Lower lobe of right lung (tissue), 2 donors: ENCODE measurements around the gene RFX4. TPM values are rescaled to one million over a fixed set of nuclear protein-coding genes. Genes with fewer than 3 reads are reported as not detected.
"Not testable (repeated sequence)": the region's sequence is repeated elsewhere in the genome, so short reads cannot be mapped to it uniquely, and the experiment has no call there.

Experiments
- ATAC-seq, 2 donors: fragments of 200-7000 bp; cut with Tn5 transposase; one replicate each; pipeline ENCODE4 v1.9.1; 2020 to 2022; ENCODE audit warnings: mild to moderate bottlenecking in 2 of 2, moderate library complexity in 2 of 2
- DNase-seq: peaks from one replicate; pipeline ENCODE4 v3.0.0-alpha.2; 2020
- H3K27ac ChIP-seq: fragments of 200-600 bp; one replicate; pipeline ENCODE4 v1.8.0; 2022
- H3K27me3 ChIP-seq: fragments of 200-600 bp; one replicate; pipeline ENCODE4 v1.8.0; 2022; ENCODE audit warnings: low read depth
- H3K36me3 ChIP-seq: fragments of 200-600 bp; one replicate; pipeline ENCODE4 v1.8.0; 2022; ENCODE audit warnings: mild to moderate bottlenecking
- H3K4me1 ChIP-seq: fragments of 200-600 bp; one replicate; pipeline ENCODE4 v1.8.0; 2022
- H3K4me3 ChIP-seq: fragments of 200-600 bp; one replicate; pipeline ENCODE4 v1.8.0; 2022; ENCODE audit warnings: mild to moderate bottlenecking
- H3K9me3 ChIP-seq: fragments of 200-600 bp; one replicate; pipeline ENCODE4 v1.8.0; 2022
- intact Hi-C: fragments of 100-400 bp; cut with DNase I; formaldehyde crosslinking; loops from one replicate; pipeline ENCODE4 v1.11.0; 2022
- total RNA-seq: library from RNA; stranded (reverse); fragmentation: NEBNext Ultra II Directional; extraction: Animal tissue kit (Norgen Biotek cat#: 25700); gene quantifications from one replicate; pipeline ENCODE4 v1.2.1, GENCODE V29; 2021
- TF ChIP-seq, protein P1 (sequence below): fragments of 200-600 bp; IDR thresholded peaks from one replicate; pipeline ENCODE4 v1.8.0; 2022; ENCODE audit warnings: antibody characterized with exemption, mild to moderate bottlenecking
- donor health status: DM: no; HTN: yes; CAD: no; lungs with severe emphysema.

Gene RFX4
- total RNA-seq, 1 donor from 2014 or later, result not detected

DNA sequence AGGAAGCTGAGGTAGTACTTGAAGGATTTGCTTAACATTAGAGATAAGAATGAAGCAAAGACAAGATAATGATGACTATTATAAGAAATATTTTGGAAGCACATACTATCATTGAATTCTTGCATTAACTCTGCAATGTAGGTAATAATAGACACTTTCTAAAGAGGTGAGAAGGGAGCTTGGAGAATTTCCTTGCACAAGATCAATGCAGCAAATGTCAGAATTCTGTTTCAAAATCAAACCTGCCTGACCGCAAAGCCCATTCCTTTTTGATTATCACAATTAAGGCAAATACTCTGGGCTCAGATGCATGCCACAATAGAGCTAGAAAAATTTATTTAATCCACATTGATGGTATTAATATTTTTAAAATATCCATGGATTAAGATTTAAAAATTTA, 141.3 kb downstream of the RFX4 start:
- Histone ChIP-seq H3K9me3 (no peaks in the 10 kb centered on the region), H3K27me3 (no peaks in the 10 kb centered on the region), H3K4me1 (no peaks in the 10 kb centered on the region), H3K27ac (no peak overlapping the region), H3K36me3 (no peaks in the 10 kb centered on the region), H3K4me3 (no peak overlapping the region)
- ATAC-seq, result no peak
- intact Hi-C loops, result no loop called here
- DNase-seq, result no peak
- TF ChIP-seq, protein P1, sequence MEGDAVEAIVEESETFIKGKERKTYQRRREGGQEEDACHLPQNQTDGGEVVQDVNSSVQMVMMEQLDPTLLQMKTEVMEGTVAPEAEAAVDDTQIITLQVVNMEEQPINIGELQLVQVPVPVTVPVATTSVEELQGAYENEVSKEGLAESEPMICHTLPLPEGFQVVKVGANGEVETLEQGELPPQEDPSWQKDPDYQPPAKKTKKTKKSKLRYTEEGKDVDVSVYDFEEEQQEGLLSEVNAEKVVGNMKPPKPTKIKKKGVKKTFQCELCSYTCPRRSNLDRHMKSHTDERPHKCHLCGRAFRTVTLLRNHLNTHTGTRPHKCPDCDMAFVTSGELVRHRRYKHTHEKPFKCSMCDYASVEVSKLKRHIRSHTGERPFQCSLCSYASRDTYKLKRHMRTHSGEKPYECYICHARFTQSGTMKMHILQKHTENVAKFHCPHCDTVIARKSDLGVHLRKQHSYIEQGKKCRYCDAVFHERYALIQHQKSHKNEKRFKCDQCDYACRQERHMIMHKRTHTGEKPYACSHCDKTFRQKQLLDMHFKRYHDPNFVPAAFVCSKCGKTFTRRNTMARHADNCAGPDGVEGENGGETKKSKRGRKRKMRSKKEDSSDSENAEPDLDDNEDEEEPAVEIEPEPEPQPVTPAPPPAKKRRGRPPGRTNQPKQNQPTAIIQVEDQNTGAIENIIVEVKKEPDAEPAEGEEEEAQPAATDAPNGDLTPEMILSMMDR, result no peak

DNA sequence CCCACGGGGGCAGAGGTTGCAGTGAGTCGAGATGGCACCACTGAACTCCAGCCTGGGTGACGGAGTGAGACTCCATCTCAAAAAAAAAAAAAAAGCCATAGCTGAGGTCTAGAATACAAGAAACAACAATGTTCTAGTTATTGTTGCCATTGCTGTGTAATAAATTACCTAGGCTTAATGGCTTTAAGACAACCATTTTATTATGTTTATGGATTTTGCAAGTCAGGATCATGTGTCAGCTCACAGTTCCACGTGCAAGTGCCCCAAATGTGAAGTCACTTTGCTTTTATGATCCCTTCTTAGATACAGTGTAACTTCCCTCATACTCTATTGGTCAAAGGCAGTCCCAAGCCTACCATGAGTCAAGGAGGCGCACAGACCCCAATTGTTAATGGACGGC, 142.1 kb downstream of the RFX4 start:
- intact Hi-C loops, result no loop called here
- no peaks in the 10 kb centered on the region for H3K4me1 ChIP-seq
- no peaks in the 10 kb centered on the region for H3K36me3 ChIP-seq
- no peak overlapping the region for H3K27ac ChIP-seq
- no peaks in the 10 kb centered on the region for H3K27me3 ChIP-seq
- no peaks in the 10 kb centered on the region for H3K9me3 ChIP-seq
- H3K4me3 ChIP-seq, result no peak overlapping the region
- DNase-seq (no peak), ATAC-seq (no peak)
- TF ChIP-seq, protein P1, result no peak

DNA sequence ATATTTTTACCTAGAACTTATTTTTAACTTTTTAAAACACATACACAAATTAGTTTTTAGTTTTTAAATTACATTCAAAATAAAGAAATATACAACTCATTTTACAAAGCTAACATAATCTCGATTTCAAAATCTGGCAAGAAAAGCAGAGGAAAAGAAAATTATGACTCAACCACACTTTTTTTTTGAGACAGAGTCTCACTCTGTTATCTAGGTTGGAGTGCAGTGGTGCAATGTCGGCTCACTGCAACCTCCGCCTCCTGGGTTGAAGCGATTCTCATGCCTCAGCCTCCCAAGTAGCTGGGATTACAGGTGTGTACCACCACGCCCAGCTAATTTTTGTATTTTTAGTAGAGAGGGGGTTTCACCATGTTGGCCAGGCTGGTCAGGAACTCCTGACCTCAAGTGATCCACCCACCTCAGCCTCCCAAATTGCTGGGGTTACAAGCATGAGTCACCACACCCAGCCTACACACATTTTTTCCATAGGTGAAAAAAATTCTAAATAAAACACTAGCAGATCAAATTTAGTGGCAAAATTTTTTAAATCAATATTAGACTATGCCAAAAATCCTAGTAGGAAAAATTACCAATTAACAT, 143.9 kb downstream of the RFX4 start:
- H3K4me3 ChIP-seq, H3K9me3 ChIP-seq, ATAC-seq, H3K27ac ChIP-seq, intact Hi-C loops, H3K4me1 ChIP-seq, H3K36me3 ChIP-seq, H3K27me3 ChIP-seq, DNase-seq: not testable (repeated sequence)

DNA sequence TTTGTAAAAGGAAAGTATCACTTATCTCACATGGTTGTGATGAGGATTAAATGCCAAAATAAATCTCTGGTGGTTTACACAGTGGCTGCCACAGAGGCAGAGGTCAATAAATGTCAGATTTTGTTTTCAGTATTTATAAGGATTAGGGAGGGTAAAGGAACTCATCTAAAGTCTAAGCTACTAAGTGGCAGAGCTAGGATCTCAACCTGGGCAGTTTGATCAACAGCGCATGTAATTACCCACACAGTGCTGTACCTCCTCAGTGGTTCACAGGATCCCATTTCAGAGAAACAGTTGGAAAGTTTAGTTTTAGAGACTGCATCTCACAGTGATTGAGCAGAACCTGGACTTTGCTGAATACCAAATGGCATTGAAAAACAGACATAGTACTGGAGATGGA, 146.8 kb downstream of the RFX4 start:
- TF ChIP-seq, protein P1, result no peak
- no peaks in the 10 kb centered on the region for H3K9me3 ChIP-seq
- no peak for ATAC-seq

DNA sequence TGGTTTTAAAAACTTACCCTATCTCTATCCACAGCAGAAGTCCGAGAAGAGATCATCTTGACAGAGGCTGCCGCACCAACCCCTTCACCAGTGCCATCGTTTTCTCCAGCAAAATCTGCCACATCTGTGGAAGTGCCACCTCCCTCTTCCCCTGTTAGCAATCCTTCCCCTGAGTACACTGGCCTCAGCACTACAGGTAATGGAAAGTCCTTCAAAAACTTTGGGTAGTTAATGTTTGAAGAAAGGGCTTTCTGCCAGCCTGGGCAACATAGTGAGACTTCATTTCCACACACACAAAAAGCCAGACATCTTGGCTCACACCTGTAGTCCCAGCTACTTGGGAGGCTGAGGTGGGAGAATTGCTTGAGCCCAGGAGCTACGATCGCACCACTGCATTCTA, 150.1 kb downstream of the RFX4 start:
- Histone ChIP-seq H3K36me3 (no peaks in the 10 kb centered on the region), H3K4me1 (no peaks in the 10 kb centered on the region), H3K27me3 (no peaks in the 10 kb centered on the region), H3K9me3 (no peaks in the 10 kb centered on the region), H3K4me3 (no peak overlapping the region), H3K27ac (no peak overlapping the region)
- peak; percentile 54 to 66 for ATAC-seq
- TF ChIP-seq, protein P1, result no peak
- no peak for DNase-seq
- intact Hi-C loops, result no loop called here

More for the DNA sequence above, 146.8 kb downstream of the RFX4 start:
- Histone ChIP-seq H3K27me3 (no peaks in the 10 kb centered on the region), H3K36me3 (no peaks in the 10 kb centered on the region), H3K27ac (no peak overlapping the region), H3K4me3 (no peak overlapping the region), H3K4me1 (no peaks in the 10 kb centered on the region)
- DNase-seq, result no peak
- intact Hi-C loops, result no loop called here

DNA sequence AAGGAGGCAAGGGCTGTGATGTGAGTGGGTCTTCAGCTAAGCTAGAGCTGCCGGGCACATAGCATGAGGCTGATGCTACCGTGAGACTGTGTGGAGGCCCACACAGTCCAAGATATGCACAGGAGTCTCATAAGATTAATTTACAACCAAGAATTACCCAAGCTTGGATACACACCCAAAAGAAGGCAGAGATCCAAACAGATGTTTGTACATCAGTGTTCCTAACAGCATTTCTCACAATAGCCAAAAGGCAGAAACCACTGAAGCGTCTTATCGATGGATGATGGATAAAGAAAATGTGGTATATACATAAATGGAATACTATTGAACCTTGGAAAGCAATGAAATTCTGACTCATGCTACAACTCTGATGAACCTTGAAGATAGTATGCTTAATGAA, 150.9 kb downstream of the RFX4 start:
- no peaks in the 10 kb centered on the region for H3K36me3 ChIP-seq
- intact Hi-C loops, result no loop called here
- H3K27me3 ChIP-seq, result no peaks in the 10 kb centered on the region
- no peaks in the 10 kb centered on the region for H3K9me3 ChIP-seq
- no peak overlapping the region for H3K4me3 ChIP-seq
- DNase-seq (no peak), ATAC-seq (no peak)
- H3K4me1 ChIP-seq, result no peaks in the 10 kb centered on the region
- TF ChIP-seq, protein P1, result no peak
- H3K27ac ChIP-seq, result no peak overlapping the region
